Thymus (tissue), 11 donors: Measurements from ENCODE around the gene HEATR9. TPM values are rescaled to one million over a fixed set of nuclear protein-coding genes. Genes with fewer than 3 reads are reported as not detected.
A peak's percentile ranks its signal among the peaks of the same experiment; 100 is the strongest.

ENCODE experiments used
- DNase-seq, 9 donors: peaks; one replicate each; pipeline ENCODE4 v3.0.0-alpha.2; 2013; ENCODE audit warnings: low spot score in 9 of 9, low read depth in 6 of 9, missing footprints in 1 of 9
- H3K27ac ChIP-seq, 2 donors: one replicate each; pipeline ENCODE4 v1.5.1; 2013; ENCODE audit warnings: control low read depth in 1 of 2, low read depth in 1 of 2, low read length in 1 of 2, mild to moderate bottlenecking in 1 of 2, moderate library complexity in 1 of 2
- H3K27me3 ChIP-seq, 2 donors: one replicate each; pipeline ENCODE4 v1.5.1; 2013; ENCODE audit warnings: low read length in 1 of 2; ENCODE audit not compliant: control insufficient read depth in 2 of 2, insufficient read depth in 1 of 2
- H3K36me3 ChIP-seq, 2 donors: one replicate each; pipeline ENCODE4 v1.5.1; 2013; ENCODE audit warnings: low read length in 1 of 2, mild to moderate bottlenecking in 1 of 2, moderate library complexity in 1 of 2; ENCODE audit not compliant: control insufficient read depth in 2 of 2, insufficient read depth in 2 of 2
- H3K4me1 ChIP-seq, 2 donors: one replicate each; pipeline ENCODE4 v1.5.1; 2013; ENCODE audit warnings: low read length in 2 of 2; ENCODE audit not compliant: control insufficient read depth in 2 of 2, insufficient read depth in 2 of 2
- H3K4me3 ChIP-seq, 2 donors: one replicate each; pipeline ENCODE4 v1.5.1; 2013; ENCODE audit warnings: low read length in 2 of 2, control low read depth in 1 of 2, mild to moderate bottlenecking in 1 of 2
- H3K9me3 ChIP-seq, 2 donors: one replicate each; pipeline ENCODE4 v1.5.1; 2013; ENCODE audit warnings: low read length in 1 of 2, mild to moderate bottlenecking in 1 of 2; ENCODE audit not compliant: control insufficient read depth in 2 of 2, insufficient read depth in 1 of 2
- WGBS: extraction: QIAGEN DNeasy Blood & Tissue Kit; methylation state at CpG from one replicate; pipeline ENCODE4 v1.1.7; 2013; 5-methylcytosine and 5-hydroxymethylcytosine counted together
- polyA plus RNA-seq: library from polyadenylated mRNA; stranded (reverse); fragments of 200-250 nt; gene quantifications from one replicate; pipeline ENCODE4 v1.2.3, GENCODE V29; 2013
- total RNA-seq: library from RNA; stranded (reverse); fragments of 120-200 nt; gene quantifications from one replicate; pipeline ENCODE4 v1.2.4, GENCODE V29; 2013
- donor health status: healthy.

HEATR9 gene
- total and polyA plus RNA-seq, 2 donors = 0.05 to 0.82 TPM

DNA sequence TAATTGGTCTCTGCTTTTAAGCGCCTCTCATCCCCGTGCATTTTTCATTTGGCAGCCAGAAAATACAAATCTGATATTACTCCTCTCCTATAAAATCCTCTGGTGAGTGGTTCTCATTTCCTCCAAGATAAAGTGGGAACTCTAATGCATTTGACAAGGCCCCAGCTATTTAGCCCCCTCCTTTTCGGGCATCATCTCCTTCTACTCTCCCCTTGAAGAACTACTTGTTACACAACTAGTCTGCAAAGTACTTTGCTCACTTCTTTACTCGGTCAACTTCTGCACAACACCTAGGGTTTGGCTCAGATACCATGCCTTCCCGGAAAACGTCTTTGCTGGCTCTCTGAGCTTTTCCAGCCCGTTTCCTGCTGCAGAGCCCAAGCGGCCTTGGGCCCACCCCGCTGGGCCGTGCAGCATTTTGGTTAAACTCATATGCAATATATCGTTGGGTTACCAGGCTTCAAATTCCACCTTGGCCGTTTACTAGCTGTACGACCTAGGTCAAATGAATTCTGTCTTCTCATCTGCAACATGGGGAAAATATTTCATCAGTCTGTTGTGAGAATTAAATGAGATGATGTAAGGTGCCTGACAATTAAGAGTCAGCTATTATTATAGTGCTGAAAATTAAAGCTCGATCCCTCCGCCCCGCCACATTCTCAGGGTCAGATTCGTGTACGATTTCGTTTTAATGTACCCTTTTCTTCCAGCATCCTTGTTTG, 60.3 kb downstream of the HEATR9 start:
- Histone ChIP-seq H3K4me1 (peaks cover 17 to 31% of the 10 kb centered on the region in 2 donors), H3K27me3 (no peaks in the 10 kb centered on the region), H3K9me3 (peaks cover 0 to 3% of the 10 kb centered on the region in 2 donors), H3K27ac (peak overlapping the region; percentile 93 to 99), H3K4me3 (peak overlapping the region; percentile 81 to 98), H3K36me3 (peaks cover 0 to 4% of the 10 kb centered on the region in 2 donors)
- WGBS = 40% methylated on average over 19 of the region's 19 CpGs
- DNase-seq = no peak

GRCh38 chr17:35807371-35808144, 61.1 kb downstream of the HEATR9 start:
- no peak overlapping the region for H3K27ac ChIP-seq
- 91% methylated on average over 7 of the region's 7 CpGs for WGBS
- H3K4me3 ChIP-seq = no peak overlapping the region
- peaks cover 0 to 3% of the 10 kb centered on the region in 2 donors for H3K9me3 ChIP-seq
- H3K4me1 ChIP-seq = peaks cover 17 to 28% of the 10 kb centered on the region in 2 donors
- H3K27me3 ChIP-seq = no peaks in the 10 kb centered on the region
- no peak for DNase-seq
- peaks cover 0 to 4% of the 10 kb centered on the region in 2 donors for H3K36me3 ChIP-seq

Other genes starting within 250 kb of the HEATR9 start
- gene RASL10B, start 137.3 kb downstream of the HEATR9 start, total RNA-seq = 0.76 TPM
- gene RASL10B, start 137.3 kb downstream of the HEATR9 start, polyA plus RNA-seq = 0.80 TPM
- not detected for gene GAS2L2, start 115.7 kb downstream of the HEATR9 start, total RNA-seq
- gene GAS2L2, start 115.7 kb downstream of the HEATR9 start, polyA plus RNA-seq = 0.21 TPM
- gene C17orf50, start 108.0 kb downstream of the HEATR9 start, total RNA-seq = 0.09 TPM
- gene C17orf50, start 108.0 kb downstream of the HEATR9 start, polyA plus RNA-seq = 0.14 TPM
- 1.1 TPM for gene MMP28, start 73.2 kb downstream of the HEATR9 start, total RNA-seq
- gene MMP28, start 73.2 kb downstream of the HEATR9 start, polyA plus RNA-seq = 4.7 TPM
- gene TAF15, start 59.4 kb downstream of the HEATR9 start, total RNA-seq = 26.1 TPM
- 95.9 TPM for gene TAF15, start 59.4 kb downstream of the HEATR9 start, polyA plus RNA-seq
- 26.7 TPM for gene CCL5, start 11.5 kb upstream of the HEATR9 start, total RNA-seq
- gene CCL5, start 11.5 kb upstream of the HEATR9 start, polyA plus RNA-seq = 27.4 TPM
- 5.7 TPM for gene RDM1, start 61.9 kb upstream of the HEATR9 start, total RNA-seq
- 1.1 TPM for gene RDM1, start 61.9 kb upstream of the HEATR9 start, polyA plus RNA-seq
- gene LYZL6, start 74.8 kb upstream of the HEATR9 start, total RNA-seq = not detected
- 0.11 TPM for gene LYZL6, start 74.8 kb upstream of the HEATR9 start, polyA plus RNA-seq
- 0.09 TPM for gene CCL16, start 112.6 kb upstream of the HEATR9 start, total RNA-seq
- gene CCL16, start 112.6 kb upstream of the HEATR9 start, polyA plus RNA-seq = 0.46 TPM
- 4.1 TPM for gene CCL14, start 117.8 kb upstream of the HEATR9 start, total RNA-seq
- gene CCL14, start 117.8 kb upstream of the HEATR9 start, polyA plus RNA-seq = 94.2 TPM
- not detected for gene CCL15, start 132.7 kb upstream of the HEATR9 start, total RNA-seq
- gene CCL15, start 132.7 kb upstream of the HEATR9 start, polyA plus RNA-seq = 0.73 TPM
- 0.61 TPM for gene CCL23, start 149.1 kb upstream of the HEATR9 start, total RNA-seq
- gene CCL23, start 149.1 kb upstream of the HEATR9 start, polyA plus RNA-seq = 4.2 TPM
- 9.3 TPM for gene CCL18, start 195.4 kb upstream of the HEATR9 start, total RNA-seq
- gene CCL18, start 195.4 kb upstream of the HEATR9 start, polyA plus RNA-seq = 461 TPM
- 15.9 TPM for gene CCL3, start 221.3 kb upstream of the HEATR9 start, total RNA-seq
- 38.5 TPM for gene CCL3, start 221.3 kb upstream of the HEATR9 start, polyA plus RNA-seq
- 7.3 TPM for gene CCL4, start 234.9 kb upstream of the HEATR9 start, total RNA-seq
- gene CCL4, start 234.9 kb upstream of the HEATR9 start, polyA plus RNA-seq = 15.4 TPM